ENCODE measurements around the gene SLC43A1.

The SLC43A1 gene

DNA sequence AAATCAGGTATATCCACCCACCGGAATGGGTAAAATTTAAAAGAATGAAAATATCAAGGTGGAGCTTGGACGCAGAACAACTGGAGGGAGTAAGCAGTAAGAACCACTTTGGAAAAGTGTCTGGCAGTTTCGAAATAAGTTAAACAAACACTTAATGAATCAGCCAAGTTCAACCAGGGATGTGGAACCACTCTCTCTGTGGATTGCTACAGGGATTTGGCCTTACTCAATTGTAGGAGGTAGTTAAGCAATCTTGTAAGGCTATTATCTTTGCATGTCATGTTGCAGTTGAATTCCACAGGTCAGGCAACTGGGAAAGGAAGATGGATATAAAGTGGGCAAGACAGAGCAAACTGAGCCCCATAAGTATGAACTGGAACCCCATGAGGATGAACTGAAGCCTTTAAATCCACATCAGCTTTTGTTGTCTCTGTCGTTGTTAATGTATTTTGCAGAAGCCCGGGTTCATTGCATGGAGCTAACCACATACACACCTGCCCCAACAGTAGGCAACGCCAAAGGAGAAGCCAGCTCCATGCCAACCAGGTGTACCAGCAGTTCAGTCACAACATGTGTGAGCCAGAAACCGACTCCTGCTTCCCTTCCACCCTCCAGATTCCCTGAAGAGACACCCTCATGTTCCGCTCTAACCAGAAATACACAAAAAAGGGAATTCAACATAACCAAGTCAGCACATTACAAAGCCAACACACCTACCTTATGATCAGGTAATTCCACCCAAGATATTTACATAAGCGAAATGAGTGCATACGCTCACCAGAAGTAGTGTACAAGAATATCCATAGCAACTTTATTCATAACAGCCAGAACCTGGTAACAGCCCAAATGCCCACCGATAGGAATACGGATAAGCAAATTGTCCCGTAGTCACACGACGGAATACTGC, 80.6 kb downstream of the SLC43A1 start:
- DNase-seq (ENCODE audit: low read depth in 3 of 3, low spot score in 1 of 3): no peak

Measured in stimulated activated CD4-positive, alpha-beta T cell treated with anti-CD3 and anti-CD28 coated beads, TNF-alpha, amount 100 ng/mL, for 1 hour (primary cell).